Neural progenitor cell (in vitro differentiated cells): Measurements from ENCODE around the gene NT5C3A. TPM values are rescaled to one million over a fixed set of nuclear protein-coding genes. Genes with fewer than 3 reads are reported as not detected.

ENCODE experiments used
- DNase-seq: peaks from one replicate; pipeline ENCODE4 v3.0.0-alpha.2; 2016; ENCODE audit warnings: low spot score
- H2AFZ ChIP-seq: fragments of 200-600 bp; sonication (generic); replicated peaks from 2 replicates; pipeline ENCODE4 v1.6.1; 2016; ENCODE audit warnings: antibody characterized with exemption
- H3F3A ChIP-seq: fragments of 200-600 bp; sonication (generic); 2 replicates; pipeline ENCODE4 v1.6.1; 2016; ENCODE audit warnings: antibody characterized with exemption, low read depth
- H3K27ac ChIP-seq: fragments of 200-600 bp; sonication (generic); 2 replicates; pipeline ENCODE4 v1.5.1; 2016; ENCODE audit warnings: mild to moderate bottlenecking
- H3K27me3 ChIP-seq: fragments of 200-600 bp; sonication (generic); 2 replicates; pipeline ENCODE4 v1.6.1; 2016; ENCODE audit warnings: mild to moderate bottlenecking, moderate library complexity
- H3K36me3 ChIP-seq: fragments of 200-600 bp; sonication (generic); 2 replicates; pipeline ENCODE4 v1.5.1; 2016
- H3K4me1 ChIP-seq: fragments of 200-600 bp; sonication (generic); 2 replicates; pipeline ENCODE4 v1.6.1; 2016; ENCODE audit warnings: mixed run types
- H3K4me2 ChIP-seq: fragments of 200-600 bp; sonication (generic); 2 replicates; pipeline ENCODE4 v1.6.1; 2016
- H3K4me3 ChIP-seq: fragments of 200-600 bp; sonication (generic); 2 replicates; pipeline ENCODE4 v1.5.1; 2016
- H3K79me2 ChIP-seq: fragments of 200-600 bp; sonication (generic); 2 replicates; pipeline ENCODE4 v1.6.1; 2016; ENCODE audit warnings: low read depth
- H3K9ac ChIP-seq: fragments of 200-600 bp; sonication (generic); 2 replicates; pipeline ENCODE4 v1.6.1; 2016
- H3K9me3 ChIP-seq: fragments of 200-600 bp; sonication (generic); 2 replicates; pipeline ENCODE4 v1.5.1; 2016; ENCODE audit warnings: low read depth
- H4K20me1 ChIP-seq: fragments of 200-600 bp; sonication (generic); 2 replicates; pipeline ENCODE4 v1.6.1; 2016; ENCODE audit warnings: low read depth
- H3K27ac Mint-ChIP-seq: 3 replicates; pipeline ENCODE4 v1.8.0; 2021; ENCODE audit warnings: mixed read lengths
- H3K27me3 Mint-ChIP-seq: 2 replicates; pipeline ENCODE4 v1.8.0; 2022; ENCODE audit warnings: low read depth, mild to moderate bottlenecking, inconsistent platforms, moderate library complexity, mixed read lengths; ENCODE audit not compliant: insufficient read depth
- H3K36me3 Mint-ChIP-seq: 3 replicates; pipeline ENCODE4 v1.8.0; 2021; ENCODE audit warnings: mixed read lengths
- H3K4me1 Mint-ChIP-seq: 3 replicates; pipeline ENCODE4 v1.8.0; 2021; ENCODE audit warnings: mixed read lengths
- H3K4me3 Mint-ChIP-seq: 3 replicates; pipeline ENCODE4 v1.8.0; 2021; ENCODE audit warnings: mild to moderate bottlenecking, moderate library complexity, mixed read lengths
- H3K9me3 Mint-ChIP-seq: 3 replicates; pipeline ENCODE4 v1.8.0; 2020; ENCODE audit warnings: mixed read lengths
- CTCF ChIP-seq: fragments of 200-600 bp; sonication (generic); IDR thresholded peaks from 2 replicates; pipeline ENCODE4 v1.5.1; 2017; ENCODE audit warnings: antibody characterized with exemption, mild to moderate bottlenecking
- EZH2 ChIP-seq: fragments of 200-600 bp; sonication (generic); IDR thresholded peaks from 2 replicates; pipeline ENCODE4 v1.6.1; 2017; ENCODE audit warnings: antibody characterized with exemption, mild to moderate bottlenecking, moderate library complexity
- EZH2phosphoT487 ChIP-seq: fragments of 200-600 bp; sonication (generic); IDR thresholded peaks from 2 replicates; pipeline ENCODE4 v1.6.1; 2017; ENCODE audit warnings: antibody characterized with exemption
- total RNA-seq: library from RNA; depleted of rRNA; stranded (reverse); fragments of >200 nt; gene quantifications from 2 replicates; pipeline ENCODE4 v1.2.3, GENCODE V29; 2015; ENCODE audit warnings: low replicate concordance

NT5C3A gene
- total RNA-seq, 1 donor from 2014 or later, result 72.1 TPM

- H3K27me3 Mint-ChIP-seq, result peaks cover 3% of the 10 kb centered on the region
- Histone ChIP-seq H4K20me1 (peaks cover 59% of the 10 kb centered on the region), H3K27ac (no peak overlapping the region), H3K27me3 (no peaks in the 10 kb centered on the region), H3F3A (no peaks in the 10 kb centered on the region), H3K79me2 (peaks cover 95% of the 10 kb centered on the region), H3K4me1 (no peaks in the 10 kb centered on the region), H3K4me3 (no peak overlapping the region), H3K36me3 (no peaks in the 10 kb centered on the region), H2AFZ (no peak overlapping the region), H3K9ac (no peak overlapping the region), H3K9me3 (no peaks in the 10 kb centered on the region), H3K4me2 (no peak overlapping the region)
- no peak overlapping the region for H3K4me3 Mint-ChIP-seq
- no peaks in the 10 kb centered on the region for H3K9me3 Mint-ChIP-seq
- peaks cover 7% of the 10 kb centered on the region for H3K4me1 Mint-ChIP-seq
- DNase-seq, result no peak
- H3K36me3 Mint-ChIP-seq, result peaks cover 10% of the 10 kb centered on the region
- H3K27ac Mint-ChIP-seq, result no peak overlapping the region
- TF ChIP-seq EZH2 (no peak), CTCF (no peak), EZH2phosphoT487 (no peak)
Observed at GRCh38 chr7:33039903-33040292, 22.7 kb downstream of the NT5C3A start.

- Histone ChIP-seq H3F3A (no peaks in the 10 kb centered on the region), H3K79me2 (peaks cover 95% of the 10 kb centered on the region), H3K4me1 (no peaks in the 10 kb centered on the region), H2AFZ (no peak overlapping the region), H3K27ac (no peak overlapping the region), H3K36me3 (no peaks in the 10 kb centered on the region), H3K4me3 (no peak overlapping the region), H3K9ac (no peak overlapping the region), H4K20me1 (peaks cover 57% of the 10 kb centered on the region), H3K4me2 (no peak overlapping the region), H3K27me3 (no peaks in the 10 kb centered on the region), H3K9me3 (no peaks in the 10 kb centered on the region)
- H3K4me3 Mint-ChIP-seq, result no peak overlapping the region
- H3K27ac Mint-ChIP-seq, result no peak overlapping the region
- no peak for DNase-seq
- no peaks in the 10 kb centered on the region for H3K9me3 Mint-ChIP-seq
- peaks cover 14% of the 10 kb centered on the region for H3K36me3 Mint-ChIP-seq
- TF ChIP-seq CTCF (no peak), EZH2phosphoT487 (no peak), EZH2 (no peak)
- peaks cover 12% of the 10 kb centered on the region for H3K4me1 Mint-ChIP-seq
- peaks cover 3% of the 10 kb centered on the region for H3K27me3 Mint-ChIP-seq
Observed at GRCh38 chr7:33039257-33039902, 23.2 kb downstream of the NT5C3A start.

GRCh38 chr7:33038639-33039038, 23.9 kb downstream of the NT5C3A start:
- Histone ChIP-seq H3K9me3 (no peaks in the 10 kb centered on the region), H3K4me2 (no peak overlapping the region), H2AFZ (no peak overlapping the region), H3K4me3 (no peak overlapping the region), H3K4me1 (no peaks in the 10 kb centered on the region), H3K27ac (no peak overlapping the region), H3K36me3 (no peaks in the 10 kb centered on the region), H4K20me1 (peaks cover 50% of the 10 kb centered on the region), H3K79me2 (peaks cover 91% of the 10 kb centered on the region), H3K27me3 (no peaks in the 10 kb centered on the region), H3F3A (no peaks in the 10 kb centered on the region), H3K9ac (no peak overlapping the region)
- Mint-ChIP-seq H3K27ac (no peak overlapping the region), H3K36me3 (peaks cover 16% of the 10 kb centered on the region), H3K4me1 (peaks cover 14% of the 10 kb centered on the region), H3K9me3 (no peaks in the 10 kb centered on the region), H3K4me3 (no peak overlapping the region), H3K27me3 (peaks cover 3% of the 10 kb centered on the region)
- no peak for TF ChIP-seq EZH2
- no peak for DNase-seq

- Histone ChIP-seq H3K36me3 (no peaks in the 10 kb centered on the region), H3K27ac (no peak overlapping the region), H3K4me1 (no peaks in the 10 kb centered on the region), H4K20me1 (peaks cover 23% of the 10 kb centered on the region), H2AFZ (no peak overlapping the region), H3F3A (no peaks in the 10 kb centered on the region), H3K79me2 (peaks cover 68% of the 10 kb centered on the region), H3K4me2 (no peak overlapping the region), H3K4me3 (no peak overlapping the region), H3K9ac (no peak overlapping the region), H3K27me3 (no peaks in the 10 kb centered on the region), H3K9me3 (no peaks in the 10 kb centered on the region)
- peaks cover 17% of the 10 kb centered on the region for H3K36me3 Mint-ChIP-seq
- peaks cover 11% of the 10 kb centered on the region for H3K4me1 Mint-ChIP-seq
- H3K27ac Mint-ChIP-seq, result no peak overlapping the region
- H3K4me3 Mint-ChIP-seq, result no peak overlapping the region
- TF ChIP-seq EZH2phosphoT487, result no peak
- TF ChIP-seq CTCF, result no peak
- TF ChIP-seq EZH2, result no peak
- H3K27me3 Mint-ChIP-seq, result no peaks in the 10 kb centered on the region
- no peaks in the 10 kb centered on the region for H3K9me3 Mint-ChIP-seq
- no peak for DNase-seq
Observed at GRCh38 chr7:33035776-33036175, 26.8 kb downstream of the NT5C3A start.
